ENCODE data around the gene RAB2B.

Gene RAB2B

GRCh38 chr14:21476925-21477681, at the start of gene RAB2B, which contains the start of gene TOX4:
Gene RAB2B (minus strand): TSS chr14:21476959. CDS start chr14:21476872, 87 bp downstream.
Gene TOX4 (plus strand): TSS chr14:21477195. CDS start chr14:21477279, 84 bp downstream.
- Histone ChIP-seq H3K4me3 (ENCODE audit: low read depth in 1 of 2, low read length in 1 of 2) (peak within 1 kb of the TSS; percentile 81 to 86), H3K9me3 (no peaks in the 10 kb centered on the region), H3K36me3 (peaks cover 28% of the 10 kb centered on the region), H3K4me1 (ENCODE audit: control insufficient read depth in 1 of 2, insufficient read depth in 1 of 2, low read depth in 1 of 2, low read length in 1 of 2) (peaks cover 18 to 20% of the 10 kb centered on the region in 2 experiments), H3K27me3 (no peaks in the 10 kb centered on the region), H3K27ac (peak within 1 kb of the TSS; percentile 90)
- peak; percentile 100 for TF ChIP-seq CTCF (IDR thresholded peaks at IDR 0.05)

GRCh38 chr14:21525962-21526671, 49.4 kb upstream of the RAB2B start, which contains the start of gene SALL2:
Gene SALL2 (minus strand): TSS chr14:21526346. CDS start chr14:21526127, 219 bp downstream.
- Histone ChIP-seq H3K9me3 (no peaks in the 10 kb centered on the region), H3K27me3 (peaks cover 57% of the 10 kb centered on the region), H3K27ac (peak within 1 kb of the TSS; percentile 14), H3K4me3 (ENCODE audit: low read depth in 1 of 2, low read length in 1 of 2) (peak within 1 kb of the TSS; percentile 47 to 64), H3K36me3 (no peaks in the 10 kb centered on the region), H3K4me1 (ENCODE audit: control insufficient read depth in 1 of 2, insufficient read depth in 1 of 2, low read depth in 1 of 2, low read length in 1 of 2) (peaks cover 33 to 37% of the 10 kb centered on the region in 2 experiments)
- no peak for TF ChIP-seq CTCF (IDR thresholded peaks at IDR 0.05)

- Histone ChIP-seq H3K9me3 (no peaks in the 10 kb centered on the region), H3K27ac (no peak overlapping the region), H3K36me3 (no peaks in the 10 kb centered on the region), H3K27me3 (peaks cover 63% of the 10 kb centered on the region), H3K4me1 (ENCODE audit: control insufficient read depth in 1 of 2, insufficient read depth in 1 of 2, low read depth in 1 of 2, low read length in 1 of 2) (peaks cover 33 to 37% of the 10 kb centered on the region in 2 experiments), H3K4me3 (ENCODE audit: low read depth in 1 of 2, low read length in 1 of 2) (peak overlapping the region; percentile 47 to 64)
- TF ChIP-seq CTCF (IDR thresholded peaks at IDR 0.05): no peak
Measured at GRCh38 chr14:21525571-21525961, 48.8 kb upstream of the RAB2B start.

- H3K36me3 ChIP-seq: no peaks in the 10 kb centered on the region
- TF ChIP-seq CTCF (IDR thresholded peaks at IDR 0.05): no peak
- H3K9me3 ChIP-seq: no peaks in the 10 kb centered on the region
- peaks cover 68% of the 10 kb centered on the region for H3K27me3 ChIP-seq
- H3K4me3 ChIP-seq (ENCODE audit: low read depth in 1 of 2, low read length in 1 of 2): no peak overlapping the region
- H3K27ac ChIP-seq: no peak overlapping the region
- H3K4me1 ChIP-seq (ENCODE audit: control insufficient read depth in 1 of 2, insufficient read depth in 1 of 2, low read depth in 1 of 2, low read length in 1 of 2): peaks cover 33 to 37% of the 10 kb centered on the region in 2 experiments
Measured at GRCh38 chr14:21524575-21525490, 48.1 kb upstream of the RAB2B start.

GRCh38 chr14:21523203-21523602, 46.4 kb upstream of the RAB2B start:
- Histone ChIP-seq H3K4me1 (ENCODE audit: control insufficient read depth in 1 of 2, insufficient read depth in 1 of 2, low read depth in 1 of 2, low read length in 1 of 2) (peaks cover 19 to 25% of the 10 kb centered on the region in 2 experiments), H3K36me3 (no peaks in the 10 kb centered on the region), H3K27ac (no peak overlapping the region), H3K4me3 (ENCODE audit: low read depth in 1 of 2, low read length in 1 of 2) (no peak overlapping the region), H3K27me3 (peaks cover 82% of the 10 kb centered on the region), H3K9me3 (no peaks in the 10 kb centered on the region)
- TF ChIP-seq CTCF (IDR thresholded peaks at IDR 0.05): no peak
